ENCODE measurements around the gene CYBC1. TPM values are rescaled to one million over a fixed set of nuclear protein-coding genes. Genes with fewer than 3 reads are reported as not detected.

Gene CYBC1
- total and polyA plus RNA-seq, 9 of the 15 experiments (the other 6 are each of a cell fraction or from before 2014, with no cell fraction given), result 1.3 to 71.8 (median 49.9) TPM

- TF ChIP-seq GABPB1 (CRISPR knock-in tag; IDR thresholded peaks at IDR 0.05), result peak; percentile 79
- no peak for TF ChIP-seq ZEB2 (IDR thresholded peaks at IDR 0.05)
- peak; percentile 94; the same call in 1 of the 2 replicates for TF ChIP-seq LCOR (CRISPR knock-in tag; IDR thresholded peaks at IDR 0.05)
- TF ChIP-seq ID3 (CRISPR knock-in tag; IDR thresholded peaks at IDR 0.05), result no peak
- peak; percentile 67; the same call in 1 of the 2 replicates for TF ChIP-seq ID3 (tag; IDR thresholded peaks at IDR 0.05)
- no peak; the same call in 1 of the 2 replicates for TF ChIP-seq HIVEP1 (CRISPR knock-in tag; IDR thresholded peaks at IDR 0.05)
- TF ChIP-seq JUN (IDR thresholded peaks at IDR 0.05; ENCODE audit: borderline replicate concordance, low read depth, low read length), result peak; percentile 39; the same call in 1 of the 2 replicates
- peak; percentile 69 for TF ChIP-seq JUN (CRISPR knock-in tag; IDR thresholded peaks at IDR 0.05; ENCODE audit: borderline replicate concordance)
- no peak; the same call in 1 of the 2 replicates for TF ChIP-seq STAT6 (CRISPR knock-in tag; IDR thresholded peaks at IDR 0.05)
- TF ChIP-seq HDAC8 (tag; IDR thresholded peaks at IDR 0.05), result 0 out of 2 replicates have a peak, but pooled peaks have one; percentile 65
- peak; percentile 52 for TF ChIP-seq MEIS2 (IDR thresholded peaks at IDR 0.05; ENCODE audit: partially characterized antibody)
- no peak for TF ChIP-seq TAF7 (tag; IDR thresholded peaks at IDR 0.05)
- TF ChIP-seq CHCHD3 (CRISPR knock-in tag; IDR thresholded peaks at IDR 0.05), result no peak
- TF ChIP-seq ZBTB1 (CRISPR knock-in tag; IDR thresholded peaks at IDR 0.05; ENCODE audit: borderline replicate concordance, low read depth), result peak; percentile 89; the same call in 1 of the 2 replicates
- TF ChIP-seq ZNF274 (IDR thresholded peaks at IDR 0.05; ENCODE audit: borderline replicate concordance, low read depth, low read length), result no peak
- TF ChIP-seq MTA3 (IDR thresholded peaks at IDR 0.05; ENCODE audit: borderline replicate concordance), result peak; percentile 41; the same call in 1 of the 2 replicates
- peak; percentile 61; the same call in 1 of the 2 replicates for TF ChIP-seq POLR2A (conservative IDR thresholded peaks at IDR 0.05)
- TF ChIP-seq HES1 (IDR thresholded peaks at IDR 0.05; ENCODE audit: low read depth), result no peak
- TF ChIP-seq BRF1 (IDR thresholded peaks at IDR 0.05; ENCODE audit: borderline replicate concordance, extremely low read depth, insufficient read length), result no peak
- TF ChIP-seq KLF1 (tag; IDR thresholded peaks at IDR 0.05), result 0 out of 2 replicates have a peak, but pooled peaks have one; percentile 56
- peak; percentile 99 for TF ChIP-seq MAX (CRISPR knock-in tag; IDR thresholded peaks at IDR 0.05)
- TF ChIP-seq FIP1L1 (IDR thresholded peaks at IDR 0.05; ENCODE audit: low read depth, low read length, poor library complexity, severe bottlenecking), result peak; percentile 74
- TF ChIP-seq CAMTA2 (CRISPR knock-in tag; conservative IDR thresholded peaks at IDR 0.05), result no peak
- TF ChIP-seq SLC30A9 (CRISPR knock-in tag; IDR thresholded peaks at IDR 0.05), result no peak
- peak; percentile 86 for TF ChIP-seq RBFOX2 (IDR thresholded peaks at IDR 0.05; ENCODE audit: low read depth, low read length)
Observed at GRCh38 chr17:82496529-82497434, 46.2 kb upstream of the CYBC1 start (continued).

Data from K562 (cell line).